Measurements from ENCODE around the gene VTI1B.

- TF ChIP-seq RFX5 (IDR thresholded peaks at IDR 0.05; ENCODE audit: low read depth, low read length): no peak
- TF ChIP-seq CTCF (conservative IDR thresholded peaks at IDR 0.05; ENCODE audit: low read depth, low read length): no peak
- TF ChIP-seq MAZ (IDR thresholded peaks at IDR 0.05; ENCODE audit: borderline replicate concordance, low read depth, low read length): no peak
- no peak for TF ChIP-seq FOS (IDR thresholded peaks at IDR 0.05; ENCODE audit: low read depth, low read length)
- TF ChIP-seq POLR2A (IDR thresholded peaks at IDR 0.05; ENCODE audit: low read depth, low read length): no peak
- no peak for TF ChIP-seq CHD1 (IDR thresholded peaks at IDR 0.05; ENCODE audit: low read depth, low read length)
- TF ChIP-seq RAD21 (IDR thresholded peaks at IDR 0.05; ENCODE audit: low read length): no peak
- no peak for TF ChIP-seq USF2 (IDR thresholded peaks at IDR 0.05; ENCODE audit: low read depth, low read length)
- no peak for TF ChIP-seq RCOR1 (IDR thresholded peaks at IDR 0.05; ENCODE audit: insufficient replicate concordance, low read length)
- no peak for TF ChIP-seq CEBPB (IDR thresholded peaks at IDR 0.05; ENCODE audit: low read depth, low read length)
Observed at GRCh38 chr14:67668559-67668958, 5.9 kb downstream of the VTI1B start.

Measured in IMR-90 (cell line).